Measurements from ENCODE around the gene CLEC4C. TPM values are rescaled to one million over a fixed set of nuclear protein-coding genes. Genes with fewer than 3 reads are reported as not detected.
A peak's percentile ranks its signal among the peaks of the same experiment; 100 is the strongest.

Gene CLEC4C
- total RNA-seq, 1 donor from 2014 or later = not detected

DNA sequence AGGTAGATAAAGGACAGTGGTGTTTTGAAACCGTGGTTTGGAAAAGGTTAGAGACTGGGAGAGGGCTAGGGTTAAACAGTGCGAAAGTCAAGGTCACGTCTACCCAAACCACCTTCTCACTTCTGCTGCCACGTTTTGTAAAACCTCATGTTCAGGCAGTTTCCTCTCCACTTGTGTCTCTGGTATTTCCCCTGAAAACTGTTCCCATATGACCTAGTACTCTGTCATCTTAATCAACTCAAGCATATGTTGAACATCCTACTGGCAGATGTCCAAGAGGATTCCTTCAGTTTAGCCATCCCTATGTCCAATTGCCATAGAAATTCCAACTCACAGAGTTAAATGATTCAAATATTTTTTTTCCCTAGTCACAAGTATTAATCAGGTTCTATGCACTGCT, 17.4 kb downstream of the CLEC4C start:
- TF ChIP-seq, protein P1, sequence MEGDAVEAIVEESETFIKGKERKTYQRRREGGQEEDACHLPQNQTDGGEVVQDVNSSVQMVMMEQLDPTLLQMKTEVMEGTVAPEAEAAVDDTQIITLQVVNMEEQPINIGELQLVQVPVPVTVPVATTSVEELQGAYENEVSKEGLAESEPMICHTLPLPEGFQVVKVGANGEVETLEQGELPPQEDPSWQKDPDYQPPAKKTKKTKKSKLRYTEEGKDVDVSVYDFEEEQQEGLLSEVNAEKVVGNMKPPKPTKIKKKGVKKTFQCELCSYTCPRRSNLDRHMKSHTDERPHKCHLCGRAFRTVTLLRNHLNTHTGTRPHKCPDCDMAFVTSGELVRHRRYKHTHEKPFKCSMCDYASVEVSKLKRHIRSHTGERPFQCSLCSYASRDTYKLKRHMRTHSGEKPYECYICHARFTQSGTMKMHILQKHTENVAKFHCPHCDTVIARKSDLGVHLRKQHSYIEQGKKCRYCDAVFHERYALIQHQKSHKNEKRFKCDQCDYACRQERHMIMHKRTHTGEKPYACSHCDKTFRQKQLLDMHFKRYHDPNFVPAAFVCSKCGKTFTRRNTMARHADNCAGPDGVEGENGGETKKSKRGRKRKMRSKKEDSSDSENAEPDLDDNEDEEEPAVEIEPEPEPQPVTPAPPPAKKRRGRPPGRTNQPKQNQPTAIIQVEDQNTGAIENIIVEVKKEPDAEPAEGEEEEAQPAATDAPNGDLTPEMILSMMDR (IDR thresholded peaks at IDR 0.05; ENCODE audit: insufficient read depth, low read length, severe bottlenecking) = no peak
- Histone ChIP-seq H3K27me3 (ENCODE audit: control insufficient read depth, insufficient read depth, low read length) (no peaks in the 10 kb centered on the region), H3K36me3 (ENCODE audit: control insufficient read depth, insufficient read depth, low read length) (no peaks in the 10 kb centered on the region), H3K4me3 (ENCODE audit: low read depth, low read length) (no peak overlapping the region)
- no peak for DNase-seq (ENCODE audit: low read depth)
- FAIRE-seq = no peak

DNA sequence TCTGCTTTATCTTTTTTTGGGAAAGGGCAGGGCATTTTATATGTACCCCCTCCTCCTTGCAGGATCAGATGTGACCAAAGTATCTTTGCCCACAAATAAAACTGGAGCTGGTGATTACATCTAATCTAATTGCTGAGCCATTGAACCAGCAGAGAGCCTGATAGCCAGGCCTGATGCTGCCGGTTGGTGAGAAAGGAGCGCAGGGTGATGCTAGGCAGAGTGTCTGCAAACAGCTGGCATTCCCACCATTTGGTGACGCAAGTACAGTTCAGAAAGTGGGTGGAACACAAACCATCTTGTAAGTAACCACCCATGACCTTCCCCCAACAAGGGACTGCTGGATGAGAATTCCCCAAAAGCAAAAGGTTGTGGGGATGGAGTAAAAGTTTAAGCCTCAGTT, 23.2 kb downstream of the CLEC4C start:
- no peaks in the 10 kb centered on the region for H3K27me3 ChIP-seq (ENCODE audit: control insufficient read depth, insufficient read depth, low read length)
- H3K4me3 ChIP-seq (ENCODE audit: low read depth, low read length) = no peak overlapping the region
- FAIRE-seq (no peak), DNase-seq (ENCODE audit: low read depth) (no peak)
- H3K36me3 ChIP-seq (ENCODE audit: control insufficient read depth, insufficient read depth, low read length) = no peaks in the 10 kb centered on the region
- TF ChIP-seq, protein P1 (IDR thresholded peaks at IDR 0.05; ENCODE audit: insufficient read depth, low read length, severe bottlenecking) = no peak

GRCh38 chr12:7719946-7720730, 27.0 kb downstream of the CLEC4C start:
- DNase-seq (ENCODE audit: low read depth) (no peak), FAIRE-seq (no peak)
- TF ChIP-seq, protein P1 (IDR thresholded peaks at IDR 0.05; ENCODE audit: insufficient read depth, low read length, severe bottlenecking) = no peak
- no peaks in the 10 kb centered on the region for H3K27me3 ChIP-seq (ENCODE audit: control insufficient read depth, insufficient read depth, low read length)
- H3K4me3 ChIP-seq (ENCODE audit: low read depth, low read length) = no peak overlapping the region
- no peaks in the 10 kb centered on the region for H3K36me3 ChIP-seq (ENCODE audit: control insufficient read depth, insufficient read depth, low read length)

GRCh38 chr12:7716381-7716780, 30.8 kb downstream of the CLEC4C start:
- FAIRE-seq = no peak
- TF ChIP-seq, protein P1 (IDR thresholded peaks at IDR 0.05; ENCODE audit: insufficient read depth, low read length, severe bottlenecking) = no peak
- DNase-seq (ENCODE audit: low read depth) = peak; percentile 1

DNA sequence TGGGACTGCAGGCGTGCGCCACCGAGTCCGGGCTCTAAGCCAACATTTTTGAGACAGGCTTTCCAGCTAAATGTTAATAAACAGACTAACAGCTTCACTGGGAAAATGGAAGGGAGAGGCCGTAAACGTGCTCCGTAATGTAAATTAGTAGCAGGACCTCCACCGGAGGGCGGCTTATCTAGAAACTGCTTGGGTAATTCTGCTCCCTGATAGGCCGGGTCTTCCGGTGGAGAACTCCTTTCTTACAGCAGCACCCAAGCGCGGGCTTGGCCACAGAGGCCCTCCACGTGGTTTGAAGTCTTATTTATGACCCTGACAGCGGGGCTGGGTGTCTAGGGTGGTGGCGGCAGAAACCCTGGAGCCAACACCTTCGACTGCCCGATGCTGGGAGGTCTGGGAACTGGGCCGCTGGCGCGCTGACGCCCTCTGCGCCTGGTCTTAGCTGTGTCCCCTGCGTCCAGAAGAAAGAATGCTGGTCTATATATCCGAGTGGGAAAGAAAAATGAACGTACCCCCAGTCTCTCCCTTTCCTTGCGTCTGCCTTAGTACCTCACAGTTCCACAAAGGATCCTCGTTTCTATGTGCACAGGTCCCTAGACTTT, 34.2 kb downstream of the CLEC4C start:
- H3K27me3 ChIP-seq (ENCODE audit: control insufficient read depth, insufficient read depth, low read length) = no peaks in the 10 kb centered on the region
- H3K4me3 ChIP-seq (ENCODE audit: low read depth, low read length) = no peak overlapping the region
- TF ChIP-seq, protein P1 (IDR thresholded peaks at IDR 0.05; ENCODE audit: insufficient read depth, low read length, severe bottlenecking) = no peak
- H3K36me3 ChIP-seq (ENCODE audit: control insufficient read depth, insufficient read depth, low read length) = no peaks in the 10 kb centered on the region
- FAIRE-seq (no peak), DNase-seq (ENCODE audit: low read depth) (no peak)

More at GRCh38 chr12:7716381-7716780, 30.8 kb downstream of the CLEC4C start:
- Histone ChIP-seq H3K27me3 (ENCODE audit: control insufficient read depth, insufficient read depth, low read length) (no peaks in the 10 kb centered on the region), H3K4me3 (ENCODE audit: low read depth, low read length) (no peak overlapping the region), H3K36me3 (ENCODE audit: control insufficient read depth, insufficient read depth, low read length) (no peaks in the 10 kb centered on the region)

Data from bronchial epithelial cell (primary cell).